SK-N-SH treated with all-trans-retinoic acid at 6 μM for 48 hours (cell line): ENCODE results near the gene MCU.

Experiments
- ATAC-seq: fragments of 200-7000 bp; cut with Tn5 transposase; 3 replicates; pipeline ENCODE4 v1.9.1; 2020; ENCODE audit warnings: mild to moderate bottlenecking, moderate library complexity
- ARNTL ChIP-seq: fragments of 450-650 bp; formaldehyde crosslinking; IDR thresholded peaks from 2 replicates; pipeline ENCODE4 v1.5.0; 2020; ENCODE audit warnings: low read depth, mild to moderate bottlenecking, moderate library complexity, borderline replicate concordance
- BACH2 ChIP-seq: fragments of 250-450 bp; sonication (Bioruptor Pico); IDR thresholded peaks from 2 replicates; pipeline ENCODE4 v1.9.0; 2021; ENCODE audit warnings: mild to moderate bottlenecking, borderline replicate concordance
- CSDC2 ChIP-seq: fragments of 250-450 bp; sonication (Bioruptor Pico); IDR thresholded peaks from 2 replicates; pipeline ENCODE4 v1.5.0; 2020; ENCODE audit warnings: mild to moderate bottlenecking, moderate library complexity
- GLIS3 ChIP-seq: fragments of 250-450 bp; sonication (Bioruptor Pico); IDR thresholded peaks from 2 replicates; pipeline ENCODE4 v1.5.0; 2020; ENCODE audit warnings: mild to moderate bottlenecking, moderate library complexity
- ISL1 ChIP-seq: fragments of 250-450 bp; sonication (Bioruptor Pico); IDR thresholded peaks from 2 replicates; pipeline ENCODE4 v2.1.2; 2022; ENCODE audit warnings: mild to moderate bottlenecking, moderate library complexity
- OSR1 ChIP-seq: fragments of 250-450 bp; sonication (Bioruptor Pico); IDR thresholded peaks from 2 replicates; pipeline ENCODE4 v1.8.0; 2022; ENCODE audit warnings: moderate library complexity, mild to moderate bottlenecking, inconsistent platforms
- PPARA ChIP-seq: fragments of 250-450 bp; sonication (Bioruptor Pico); IDR thresholded peaks from 2 replicates; pipeline ENCODE4 v1.5.0; 2020; ENCODE audit warnings: mild to moderate bottlenecking, borderline replicate concordance
- SNAI2 ChIP-seq: fragments of 250-450 bp; sonication (Bioruptor Pico); IDR thresholded peaks from 2 replicates; pipeline ENCODE4 v1.5.0; 2020; ENCODE audit warnings: mild to moderate bottlenecking, moderate library complexity
- TCF4 ChIP-seq: fragments of 250-450 bp; sonication (Bioruptor Pico); IDR thresholded peaks from 2 replicates; pipeline ENCODE4 v1.8.0; 2021; ENCODE audit warnings: mild to moderate bottlenecking, moderate library complexity, borderline replicate concordance
- TOX ChIP-seq: fragments of 250-450 bp; sonication (Bioruptor Pico); IDR thresholded peaks from 2 replicates; pipeline ENCODE4 v1.8.0; 2021; ENCODE audit warnings: mild to moderate bottlenecking, moderate library complexity, borderline replicate concordance
- ZC3H10 ChIP-seq: fragments of 250-450 bp; sonication (Bioruptor Pico); IDR thresholded peaks from 2 replicates; pipeline ENCODE4 v1.5.1; 2021; ENCODE audit warnings: mild to moderate bottlenecking, moderate library complexity
- ZFP3 ChIP-seq: fragments of 250-450 bp; sonication (Bioruptor Pico); IDR thresholded peaks from 2 replicates; pipeline ENCODE4 v1.5.0; 2020; ENCODE audit warnings: mild to moderate bottlenecking, moderate library complexity
- ZFP30 ChIP-seq: fragments of 450-650 bp; formaldehyde crosslinking; IDR thresholded peaks from 2 replicates; pipeline ENCODE4 v1.5.0; 2022; ENCODE audit warnings: mild to moderate bottlenecking, moderate library complexity
- ZNF565 ChIP-seq: fragments of 450-650 bp; formaldehyde crosslinking; conservative IDR thresholded peaks from 2 replicates; pipeline ENCODE4 v1.5.0; 2020; ENCODE audit warnings: low read depth, mild to moderate bottlenecking, moderate library complexity
- ZNF70 ChIP-seq: fragments of 450-650 bp; formaldehyde crosslinking; IDR thresholded peaks from 2 replicates; pipeline ENCODE4 v1.5.0; 2020; ENCODE audit warnings: mild to moderate bottlenecking, moderate library complexity
- TF ChIP-seq, protein P1 (sequence below): fragments of 250-450 bp; sonication (Bioruptor Pico); IDR thresholded peaks from 2 replicates; pipeline ENCODE4 v1.5.1; 2020; ENCODE audit warnings: low read depth, mild to moderate bottlenecking, moderate library complexity
- TF ChIP-seq, protein P2 (sequence below): fragments of 250-450 bp; sonication (Bioruptor Pico); IDR thresholded peaks from 2 replicates; pipeline ENCODE4 v1.5.1; 2021; ENCODE audit warnings: mild to moderate bottlenecking, moderate library complexity
- TF ChIP-seq, protein P3 (sequence below): fragments of 250-450 bp; sonication (Bioruptor Pico); IDR thresholded peaks from 2 replicates; pipeline ENCODE4 v1.8.0; 2020; ENCODE audit warnings: mild to moderate bottlenecking, moderate library complexity, borderline replicate concordance
- TF ChIP-seq, protein P4 (sequence below): fragments of 250-450 bp; sonication (Bioruptor Pico); IDR thresholded peaks from 2 replicates; pipeline ENCODE4 v1.5.0; 2020; ENCODE audit warnings: mild to moderate bottlenecking, moderate library complexity
- TF ChIP-seq, protein P5 (sequence below): fragments of 250-450 bp; sonication (Bioruptor Pico); IDR thresholded peaks from 2 replicates; pipeline ENCODE4 v1.8.0; 2021; ENCODE audit warnings: low read depth, mild to moderate bottlenecking, moderate library complexity, borderline replicate concordance

MCU gene

DNA sequence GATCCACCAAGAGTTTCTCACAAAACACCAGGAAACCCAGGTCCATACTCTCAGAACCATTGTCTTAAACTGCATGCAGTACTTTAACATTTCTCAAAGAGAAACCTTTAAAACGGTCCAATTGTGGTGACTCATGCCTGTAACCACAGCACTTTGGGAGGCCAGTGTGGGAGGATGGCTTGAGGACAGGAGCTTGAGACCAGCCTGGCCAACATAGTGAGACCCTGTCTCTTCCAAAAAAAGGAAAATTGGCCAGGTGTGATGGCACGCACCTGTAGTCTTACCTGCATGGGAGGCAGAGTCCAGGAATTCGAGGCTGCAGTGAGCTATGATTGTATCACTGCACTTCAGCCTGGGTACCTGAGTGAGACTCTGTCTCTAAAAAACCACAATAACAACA lies 104.1 kb downstream of the MCU start:
- ATAC-seq: no peak
- TF ChIP-seq, protein P1, sequence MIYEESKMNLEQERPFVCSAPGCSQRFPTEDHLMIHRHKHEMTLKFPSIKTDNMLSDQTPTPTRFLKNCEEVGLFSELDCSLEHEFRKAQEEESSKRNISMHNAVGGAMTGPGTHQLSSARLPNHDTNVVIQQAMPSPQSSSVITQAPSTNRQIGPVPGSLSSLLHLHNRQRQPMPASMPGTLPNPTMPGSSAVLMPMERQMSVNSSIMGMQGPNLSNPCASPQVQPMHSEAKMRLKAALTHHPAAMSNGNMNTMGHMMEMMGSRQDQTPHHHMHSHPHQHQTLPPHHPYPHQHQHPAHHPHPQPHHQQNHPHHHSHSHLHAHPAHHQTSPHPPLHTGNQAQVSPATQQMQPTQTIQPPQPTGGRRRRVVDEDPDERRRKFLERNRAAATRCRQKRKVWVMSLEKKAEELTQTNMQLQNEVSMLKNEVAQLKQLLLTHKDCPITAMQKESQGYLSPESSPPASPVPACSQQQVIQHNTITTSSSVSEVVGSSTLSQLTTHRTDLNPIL (CRISPR knock-in tag): no peak
- no peak for TF ChIP-seq ZFP3 (CRISPR knock-in tag)
- TF ChIP-seq GLIS3 (CRISPR knock-in tag): no peak
- TF ChIP-seq, protein P2, sequence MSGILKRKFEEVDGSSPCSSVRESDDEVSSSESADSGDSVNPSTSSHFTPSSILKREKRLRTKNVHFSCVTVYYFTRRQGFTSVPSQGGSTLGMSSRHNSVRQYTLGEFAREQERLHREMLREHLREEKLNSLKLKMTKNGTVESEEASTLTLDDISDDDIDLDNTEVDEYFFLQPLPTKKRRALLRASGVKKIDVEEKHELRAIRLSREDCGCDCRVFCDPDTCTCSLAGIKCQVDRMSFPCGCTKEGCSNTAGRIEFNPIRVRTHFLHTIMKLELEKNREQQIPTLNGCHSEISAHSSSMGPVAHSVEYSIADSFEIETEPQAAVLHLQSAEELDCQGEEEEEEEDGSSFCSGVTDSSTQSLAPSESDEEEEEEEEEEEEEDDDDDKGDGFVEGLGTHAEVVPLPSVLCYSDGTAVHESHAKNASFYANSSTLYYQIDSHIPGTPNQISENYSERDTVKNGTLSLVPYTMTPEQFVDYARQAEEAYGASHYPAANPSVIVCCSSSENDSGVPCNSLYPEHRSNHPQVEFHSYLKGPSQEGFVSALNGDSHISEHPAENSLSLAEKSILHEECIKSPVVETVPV: no peak
- TF ChIP-seq TCF4 (CRISPR knock-in tag): no peak

DNA sequence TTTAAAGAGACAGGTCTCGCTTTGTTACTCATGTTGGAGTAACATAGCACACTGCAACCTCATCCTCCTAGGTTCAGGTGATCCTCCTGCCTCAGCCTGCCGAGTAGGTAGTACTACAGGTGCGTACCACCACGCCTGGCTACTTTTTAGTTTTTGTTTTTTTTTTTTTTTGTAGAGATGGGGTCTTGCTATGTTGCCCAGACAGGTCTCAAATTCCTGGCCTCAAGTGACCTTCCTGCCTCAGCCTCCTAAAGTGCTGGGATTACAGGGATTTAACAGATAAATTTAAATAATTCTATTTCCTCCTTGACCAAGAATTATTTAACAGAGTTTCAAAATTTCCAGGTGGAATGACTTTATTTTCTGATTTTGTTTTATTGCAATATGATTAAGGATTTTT lies 104.6 kb downstream of the MCU start:
- ATAC-seq: no peak
- TF ChIP-seq ZNF70 (CRISPR knock-in tag) (no peak), ARNTL (CRISPR knock-in tag) (no peak), PPARA (CRISPR knock-in tag) (no peak), CSDC2 (CRISPR knock-in tag) (no peak), ZFP30 (CRISPR knock-in tag) (no peak), BACH2 (CRISPR knock-in tag) (no peak), GLIS3 (CRISPR knock-in tag) (no peak), ZNF565 (no peak), ISL1 (CRISPR knock-in tag) (no peak), ZC3H10 (CRISPR knock-in tag) (no peak), OSR1 (CRISPR knock-in tag) (no peak), SNAI2 (CRISPR knock-in tag) (no peak), TOX (CRISPR knock-in tag) (no peak), TCF4 (CRISPR knock-in tag) (no peak)
- TF ChIP-seq, protein P3, sequence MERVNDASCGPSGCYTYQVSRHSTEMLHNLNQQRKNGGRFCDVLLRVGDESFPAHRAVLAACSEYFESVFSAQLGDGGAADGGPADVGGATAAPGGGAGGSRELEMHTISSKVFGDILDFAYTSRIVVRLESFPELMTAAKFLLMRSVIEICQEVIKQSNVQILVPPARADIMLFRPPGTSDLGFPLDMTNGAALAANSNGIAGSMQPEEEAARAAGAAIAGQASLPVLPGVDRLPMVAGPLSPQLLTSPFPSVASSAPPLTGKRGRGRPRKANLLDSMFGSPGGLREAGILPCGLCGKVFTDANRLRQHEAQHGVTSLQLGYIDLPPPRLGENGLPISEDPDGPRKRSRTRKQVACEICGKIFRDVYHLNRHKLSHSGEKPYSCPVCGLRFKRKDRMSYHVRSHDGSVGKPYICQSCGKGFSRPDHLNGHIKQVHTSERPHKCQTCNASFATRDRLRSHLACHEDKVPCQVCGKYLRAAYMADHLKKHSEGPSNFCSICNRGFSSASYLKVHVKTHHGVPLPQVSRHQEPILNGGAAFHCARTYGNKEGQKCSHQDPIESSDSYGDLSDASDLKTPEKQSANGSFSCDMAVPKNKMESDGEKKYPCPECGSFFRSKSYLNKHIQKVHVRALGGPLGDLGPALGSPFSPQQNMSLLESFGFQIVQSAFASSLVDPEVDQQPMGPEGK (CRISPR knock-in tag): no peak
- TF ChIP-seq, protein P4, sequence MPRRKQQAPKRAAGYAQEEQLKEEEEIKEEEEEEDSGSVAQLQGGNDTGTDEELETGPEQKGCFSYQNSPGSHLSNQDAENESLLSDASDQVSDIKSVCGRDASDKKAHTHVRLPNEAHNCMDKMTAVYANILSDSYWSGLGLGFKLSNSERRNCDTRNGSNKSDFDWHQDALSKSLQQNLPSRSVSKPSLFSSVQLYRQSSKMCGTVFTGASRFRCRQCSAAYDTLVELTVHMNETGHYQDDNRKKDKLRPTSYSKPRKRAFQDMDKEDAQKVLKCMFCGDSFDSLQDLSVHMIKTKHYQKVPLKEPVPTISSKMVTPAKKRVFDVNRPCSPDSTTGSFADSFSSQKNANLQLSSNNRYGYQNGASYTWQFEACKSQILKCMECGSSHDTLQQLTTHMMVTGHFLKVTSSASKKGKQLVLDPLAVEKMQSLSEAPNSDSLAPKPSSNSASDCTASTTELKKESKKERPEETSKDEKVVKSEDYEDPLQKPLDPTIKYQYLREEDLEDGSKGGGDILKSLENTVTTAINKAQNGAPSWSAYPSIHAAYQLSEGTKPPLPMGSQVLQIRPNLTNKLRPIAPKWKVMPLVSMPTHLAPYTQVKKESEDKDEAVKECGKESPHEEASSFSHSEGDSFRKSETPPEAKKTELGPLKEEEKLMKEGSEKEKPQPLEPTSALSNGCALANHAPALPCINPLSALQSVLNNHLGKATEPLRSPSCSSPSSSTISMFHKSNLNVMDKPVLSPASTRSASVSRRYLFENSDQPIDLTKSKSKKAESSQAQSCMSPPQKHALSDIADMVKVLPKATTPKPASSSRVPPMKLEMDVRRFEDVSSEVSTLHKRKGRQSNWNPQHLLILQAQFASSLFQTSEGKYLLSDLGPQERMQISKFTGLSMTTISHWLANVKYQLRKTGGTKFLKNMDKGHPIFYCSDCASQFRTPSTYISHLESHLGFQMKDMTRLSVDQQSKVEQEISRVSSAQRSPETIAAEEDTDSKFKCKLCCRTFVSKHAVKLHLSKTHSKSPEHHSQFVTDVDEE (CRISPR knock-in tag): no peak
- TF ChIP-seq, protein P5, sequence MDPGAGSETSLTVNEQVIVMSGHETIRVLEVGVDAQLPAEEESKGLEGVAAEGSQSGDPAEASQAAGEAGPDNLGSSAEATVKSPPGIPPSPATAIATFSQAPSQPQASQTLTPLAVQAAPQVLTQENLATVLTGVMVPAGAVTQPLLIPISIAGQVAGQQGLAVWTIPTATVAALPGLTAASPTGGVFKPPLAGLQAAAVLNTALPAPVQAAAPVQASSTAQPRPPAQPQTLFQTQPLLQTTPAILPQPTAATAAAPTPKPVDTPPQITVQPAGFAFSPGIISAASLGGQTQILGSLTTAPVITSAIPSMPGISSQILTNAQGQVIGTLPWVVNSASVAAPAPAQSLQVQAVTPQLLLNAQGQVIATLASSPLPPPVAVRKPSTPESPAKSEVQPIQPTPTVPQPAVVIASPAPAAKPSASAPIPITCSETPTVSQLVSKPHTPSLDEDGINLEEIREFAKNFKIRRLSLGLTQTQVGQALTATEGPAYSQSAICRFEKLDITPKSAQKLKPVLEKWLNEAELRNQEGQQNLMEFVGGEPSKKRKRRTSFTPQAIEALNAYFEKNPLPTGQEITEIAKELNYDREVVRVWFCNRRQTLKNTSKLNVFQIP (CRISPR knock-in tag): no peak
- TF ChIP-seq, protein P1 (CRISPR knock-in tag): no peak
- TF ChIP-seq, protein P2: no peak
